SK-N-MC (cell line): ENCODE data around the gene BAHCC1.

ENCODE experiments used
- DNase-seq: peaks from one replicate; pipeline ENCODE4 v3.0.0-alpha.2; 2011; ENCODE audit warnings: low read depth, low spot score
- H3K27ac ChIP-seq: fragments of 200-600 bp; sonication (generic); 2 replicates; pipeline ENCODE4 v1.5.1; 2016; ENCODE audit warnings: mixed run types
- H3K36me3 ChIP-seq: fragments of 200-600 bp; sonication (generic); 2 replicates; pipeline ENCODE4 v1.6.1; 2017; ENCODE audit warnings: antibody characterized with exemption, low read length, mixed read lengths; ENCODE audit not compliant: insufficient read depth
- H3K4me3 ChIP-seq: fragments of 200-600 bp; sonication (generic); 2 replicates; pipeline ENCODE4 v1.5.1; 2016
- H3K9ac ChIP-seq: fragments of 200-600 bp; sonication (generic); 2 replicates; pipeline ENCODE4 v1.8.0; 2017; ENCODE audit warnings: mixed run types, mixed read lengths; ENCODE audit not compliant: insufficient read length
- H3K9me3 ChIP-seq: fragments of 200-600 bp; sonication (generic); 2 replicates; pipeline ENCODE4 v1.6.1; 2017; ENCODE audit warnings: low read depth, mild to moderate bottlenecking, antibody characterized with exemption, low read length, moderate library complexity, mixed read lengths
- EZH2 ChIP-seq: fragments of 200-600 bp; sonication (generic); IDR thresholded peaks from one replicate; pipeline ENCODE4 v1.6.1; 2017; ENCODE audit warnings: antibody characterized with exemption
- FOXP2 ChIP-seq: optimal IDR thresholded peaks from 2 replicates; pipeline ENCODE3; 2011; ENCODE audit warnings: mild to moderate bottlenecking, moderate library complexity; ENCODE audit not compliant: insufficient read depth; ENCODE audit errors: extremely low read length, control extremely low read depth
- POLR2AphosphoS5 ChIP-seq: IDR thresholded peaks from 2 replicates; pipeline ENCODE4 v1.6.1; 2012; ENCODE audit warnings: mild to moderate bottlenecking, low read depth, low read length, borderline replicate concordance

BAHCC1 gene

GRCh38 chr17:81513372-81513752, 118.1 kb downstream of the BAHCC1 start:
- H3K9ac ChIP-seq, result peak overlapping the region; percentile 77
- H3K4me3 ChIP-seq, result peak overlapping the region; percentile 61
- DNase-seq, result no peak
- peaks cover 37% of the 10 kb centered on the region for H3K36me3 ChIP-seq
- H3K27ac ChIP-seq, result peak overlapping the region; percentile 92
- TF ChIP-seq POLR2AphosphoS5 (no peak), FOXP2 (no peak), EZH2 (no peak)
- H3K9me3 ChIP-seq, result no peaks in the 10 kb centered on the region

GRCh38 chr17:81513753-81514488, 118.7 kb downstream of the BAHCC1 start:
- H3K9me3 ChIP-seq, result no peaks in the 10 kb centered on the region
- DNase-seq, result no peak
- peaks cover 33% of the 10 kb centered on the region for H3K36me3 ChIP-seq
- H3K27ac ChIP-seq, result no peak overlapping the region
- TF ChIP-seq EZH2, result no peak
- TF ChIP-seq FOXP2, result no peak
- TF ChIP-seq POLR2AphosphoS5, result no peak
- H3K9ac ChIP-seq, result no peak overlapping the region
- H3K4me3 ChIP-seq, result no peak overlapping the region

GRCh38 chr17:81514489-81514738, 119.2 kb downstream of the BAHCC1 start:
- Histone ChIP-seq H3K36me3 (peaks cover 28% of the 10 kb centered on the region), H3K4me3 (no peak overlapping the region), H3K9ac (no peak overlapping the region), H3K27ac (no peak overlapping the region), H3K9me3 (no peaks in the 10 kb centered on the region)
- TF ChIP-seq POLR2AphosphoS5 (no peak), EZH2 (no peak)
- DNase-seq, result no peak

GRCh38 chr17:81514739-81515529, 119.7 kb downstream of the BAHCC1 start:
- H3K36me3 ChIP-seq, result peaks cover 23% of the 10 kb centered on the region
- no peak overlapping the region for H3K27ac ChIP-seq
- TF ChIP-seq POLR2AphosphoS5, result no peak
- TF ChIP-seq FOXP2, result no peak
- TF ChIP-seq EZH2, result no peak
- H3K4me3 ChIP-seq, result no peak overlapping the region
- no peaks in the 10 kb centered on the region for H3K9me3 ChIP-seq
- DNase-seq, result no peak
- no peak overlapping the region for H3K9ac ChIP-seq

- H3K4me3 ChIP-seq, result no peak overlapping the region
- no peaks in the 10 kb centered on the region for H3K9me3 ChIP-seq
- H3K36me3 ChIP-seq, result peaks cover 16% of the 10 kb centered on the region
- H3K27ac ChIP-seq, result peak overlapping the region; percentile 68; the same call in 1 of the 2 replicates
- H3K9ac ChIP-seq, result no peak overlapping the region
- DNase-seq, result no peak
- TF ChIP-seq FOXP2 (no peak), POLR2AphosphoS5 (no peak), EZH2 (no peak)
Observed at GRCh38 chr17:81515530-81516041, 120.3 kb downstream of the BAHCC1 start.
